GM12878 (cell line): Measurements from ENCODE around the gene IRX6. TPM values are rescaled to one million over a fixed set of nuclear protein-coding genes. Genes with fewer than 3 reads are reported as not detected.

Experiments used
- ATAC-seq: fragments of 200-7000 bp; cut with Tn5 transposase; 3 replicates; pipeline ENCODE4 v1.9.1; 2020; ENCODE audit warnings: mild to moderate bottlenecking, moderate library complexity
- BruUV-seq: library from RNA; stranded (reverse); fragments of 400-500 nt; replicated peaks from 2 replicates; lab custom pipeline; 2021; lab: Mats Ljungman, UMichigan
- CTCF ChIA-PET: fragments of 300-600 bp; sonication (Branson Sonifier 250); formaldehyde crosslinking; extraction: SDS; loops from one replicate; lab custom pipeline; 2021; ENCODE audit warnings: inconsistent platforms; lab: Yijun Ruan, JAX
- POLR2A ChIA-PET: fragments of 350-600 bp; formaldehyde crosslinking; extraction: SDS; loops from one replicate; lab custom pipeline; 2021; ENCODE audit warnings: inconsistent platforms; lab: Charles Lee
- RAD21 ChIA-PET: fragments of 300-600 bp; sonication (Branson Sonifier 250); formaldehyde crosslinking; loops from one replicate; lab custom pipeline; 2023; ENCODE audit warnings: antibody characterized with exemption; ENCODE audit not compliant: unreplicated experiment; lab: Charles Lee
- SMC1A ChIA-PET: fragments of 300-600 bp; sonication (Branson Sonifier 250); formaldehyde crosslinking; loops from one replicate; lab custom pipeline; 2023; ENCODE audit not compliant: unreplicated experiment, uncharacterized antibody; lab: Charles Lee
- DNase-seq: peaks from one replicate; pipeline ENCODE4 v3.0.0-alpha.2; 2011; ENCODE audit warnings: low read depth, low spot score
- FAIRE-seq: peaks from 3 replicates; lab custom pipeline; 2011; peaks lifted over from hg19 to GRCh38; lab: Jason Lieb, UNC
- H2AFZ ChIP-seq: 2 replicates; pipeline ENCODE4 v1.6.0; 2011; ENCODE audit warnings: low read depth, low read length, control low read depth; ENCODE audit not compliant: control insufficient read depth
- H3K27ac ChIP-seq: 2 replicates; pipeline ENCODE4 v1.5.1; 2011; ENCODE audit warnings: control low read depth; ENCODE audit not compliant: control insufficient read depth, insufficient read depth
- H3K27me3 ChIP-seq, 2 experiments: replicated peaks in 1 of 2; 2 replicates each; pipeline versions ENCODE4 v1.6.0 to v1.6.1; 2011; ENCODE audit warnings: low read length in 1 of 2; ENCODE audit not compliant: control insufficient read depth in 2 of 2, insufficient read depth in 2 of 2
- H3K36me3 ChIP-seq, 2 experiments: 2 replicates each; pipeline ENCODE4 v1.5.1; 2011; ENCODE audit warnings: low read length in 1 of 2; ENCODE audit not compliant: control insufficient read depth in 2 of 2, insufficient read depth in 2 of 2
- H3K4me1 ChIP-seq: 2 replicates; pipeline ENCODE4 v1.6.1; 2011; ENCODE audit warnings: mild to moderate bottlenecking, low read length, moderate library complexity, mixed read lengths; ENCODE audit not compliant: control insufficient read depth, insufficient read depth
- H3K4me2 ChIP-seq: 2 replicates; pipeline ENCODE4 v1.6.0; 2011; ENCODE audit warnings: control low read depth; ENCODE audit not compliant: control insufficient read depth, insufficient read depth
- H3K4me3 ChIP-seq: fragments of 200-600 bp; sonication (generic); 2 replicates; pipeline ENCODE4 v1.5.1; 2016
- H3K79me2 ChIP-seq: 2 replicates; pipeline ENCODE4 v1.6.0; 2011; ENCODE audit warnings: low read length; ENCODE audit not compliant: control insufficient read depth, insufficient read depth
- H3K9ac ChIP-seq: 2 replicates; pipeline ENCODE4 v1.8.0; 2011; ENCODE audit warnings: low read length, control low read depth, mixed read lengths; ENCODE audit not compliant: control insufficient read depth, insufficient read depth
- H3K9me3 ChIP-seq: replicated peaks from 3 replicates; pipeline ENCODE4 v1.5.1; 2011; ENCODE audit warnings: mild to moderate bottlenecking, low read length; ENCODE audit not compliant: control insufficient read depth, insufficient read depth
- H4K20me1 ChIP-seq: 2 replicates; pipeline ENCODE4 v1.6.0; 2011; ENCODE audit not compliant: control insufficient read depth, insufficient read depth
- BHLHE40 ChIP-seq, 2 experiments: fragments of 450-650 bp in 1 of 2; IDR thresholded peaks; 2 replicates each; pipeline ENCODE4 v1.6.1; 2011 to 2017; ENCODE audit warnings: low read depth in 2 of 2, borderline replicate concordance in 1 of 2, improper control_type of control experiment in 1 of 2, low read length in 1 of 2, mild to moderate bottlenecking in 1 of 2
- BRCA1 ChIP-seq: IDR thresholded peaks from 2 replicates; pipeline ENCODE4 v1.6.1; 2011; ENCODE audit warnings: low read depth, low read length, improper control_type of control experiment
- EZH2 ChIP-seq: IDR thresholded peaks from 2 replicates; pipeline ENCODE4 v1.6.1; 2012; ENCODE audit warnings: low read depth, mild to moderate bottlenecking, control low read depth, inconsistent platforms, low read length, borderline replicate concordance; ENCODE audit not compliant: control insufficient read depth
- HDAC6 ChIP-seq: fragments of 200-600 bp; sonication (generic); IDR thresholded peaks from one replicate; pipeline ENCODE4 v1.8.0; 2017; ENCODE audit warnings: antibody characterized with exemption; ENCODE audit not compliant: unreplicated experiment
- NFYB ChIP-seq: IDR thresholded peaks from 2 replicates; pipeline ENCODE4 v1.6.1; 2011; ENCODE audit warnings: low read depth, mild to moderate bottlenecking, low read length, improper control_type of control experiment, moderate library complexity; ENCODE audit not compliant: insufficient read depth
- RELA ChIP-seq: fragments of 450-650 bp; IDR thresholded peaks from 2 replicates; pipeline ENCODE4 v1.8.0; 2014; ENCODE audit warnings: borderline replicate concordance; ENCODE audit not compliant: partially characterized antibody
- RFX5 ChIP-seq: IDR thresholded peaks from 2 replicates; pipeline ENCODE4 v1.6.1; 2011; ENCODE audit warnings: low read depth, low read length, improper control_type of control experiment
- SREBF1 ChIP-seq: IDR thresholded peaks from 2 replicates; pipeline ENCODE4 v1.6.1; 2012; ENCODE audit warnings: mild to moderate bottlenecking, low read length
- WRNIP1 ChIP-seq: IDR thresholded peaks from 2 replicates; pipeline ENCODE4 v1.6.1; 2011; ENCODE audit warnings: low read depth, low read length, improper control_type of control experiment, borderline replicate concordance
- ZNF687 ChIP-seq: fragments of 450-650 bp; IDR thresholded peaks from 2 replicates; pipeline ENCODE4 v1.6.1; 2017; ENCODE audit warnings: mild to moderate bottlenecking, moderate library complexity
- WGBS: methylation state at CpG from one replicate; pipeline ENCODE4 v1.1.6; 2016; ENCODE audit warnings: low lambda C conversion rate; ENCODE audit not compliant: insufficient replicate concordance, insufficient coverage; ENCODE audit errors: missing lambda C conversion rate; 5-methylcytosine and 5-hydroxymethylcytosine counted together
- in situ Hi-C: fragments of 300-500 bp; cut with MboI; formaldehyde crosslinking; loops from 9 replicates; pipeline ENCODE4 v1.14.3; 2018; ENCODE audit warnings: mixed read lengths
- intact Hi-C: fragments of 100-400 bp; cut with micrococcal nuclease; formaldehyde crosslinking; loops from one replicate; pipeline ENCODE4 v1.14.2; 2022; ENCODE audit not compliant: unreplicated experiment
- polyA plus RNA-seq, 11 experiments: library from polyadenylated mRNA; depleted of rRNA in 4 of 11; unstranded in 6 of 11; stranded (reverse) in 5 of 11; fragments of >200 nt; fragmentation: Nextera tagmentation in 4 of 11; fragmentation: Illumina TruSeq in 1 of 11; extraction: Ambion mirVana in 4 of 11; extraction: Trizol in 1 of 11; gene quantifications; 1 replicate in 1 of 11; 2 replicates in 10 of 11; pipeline versions ENCODE4 v1.2.1 to v1.2.3, GENCODE V29; 2011 to 2016; ENCODE audit warnings: inconsistent platforms in 2 of 11, missing spikeins in 2 of 11, low read depth in 1 of 11
- total RNA-seq, 4 experiments: library from RNA; depleted of rRNA in 3 of 4; stranded (reverse); fragments of >200 nt in 3 of 4; fragmentation: Illumina TruSeq in 1 of 4; extraction: Trizol in 1 of 4; gene quantifications; 2 replicates each; pipeline versions ENCODE4 v1.2.1 to v1.2.3, GENCODE V29; 2013 to 2021
- TF ChIP-seq, protein P1 (sequence below): IDR thresholded peaks from 2 replicates; pipeline ENCODE4 v1.6.1; 2012; ENCODE audit warnings: mild to moderate bottlenecking, low read depth, low read length

Gene IRX6
- total and polyA plus RNA-seq, 10 of the 15 experiments (the other 5 are each of a cell fraction or from before 2014, with no cell fraction given), result not detected

DNA sequence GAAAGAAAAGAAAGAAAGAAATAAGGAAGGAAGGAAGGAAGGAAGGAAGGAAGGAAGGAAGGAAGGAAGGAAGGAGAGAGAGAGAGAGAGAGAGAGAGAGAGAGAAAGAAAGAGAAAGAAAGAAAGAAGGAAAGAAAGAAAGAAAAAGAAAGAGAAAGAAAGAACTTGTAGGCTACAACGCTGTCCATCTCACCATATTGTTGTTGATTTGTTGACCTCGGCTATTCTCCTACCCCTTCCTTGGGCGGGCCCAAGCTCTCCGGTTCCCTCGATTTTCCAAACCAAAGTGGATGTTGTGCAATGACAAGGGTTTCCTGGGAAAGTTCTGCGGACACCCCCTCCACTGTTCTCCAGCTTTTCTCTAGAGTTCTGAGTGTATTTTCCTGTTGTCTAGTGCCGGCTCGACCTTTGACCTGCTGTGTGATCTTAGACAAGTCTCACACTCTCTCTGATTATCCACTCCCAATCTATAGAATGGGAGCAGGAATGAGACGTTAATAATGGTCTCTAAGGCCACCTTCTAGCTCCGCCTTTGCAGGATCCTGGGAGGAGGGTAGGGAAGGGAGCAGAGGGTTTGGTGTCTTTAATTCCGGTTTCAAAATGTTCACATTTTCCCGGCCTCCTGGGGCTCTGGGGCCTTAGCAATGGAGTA lies 1.6 kb downstream of the IRX6 start (continued):
- TF ChIP-seq RFX5, result no peak
- no peak for TF ChIP-seq BRCA1
- TF ChIP-seq, protein P1, sequence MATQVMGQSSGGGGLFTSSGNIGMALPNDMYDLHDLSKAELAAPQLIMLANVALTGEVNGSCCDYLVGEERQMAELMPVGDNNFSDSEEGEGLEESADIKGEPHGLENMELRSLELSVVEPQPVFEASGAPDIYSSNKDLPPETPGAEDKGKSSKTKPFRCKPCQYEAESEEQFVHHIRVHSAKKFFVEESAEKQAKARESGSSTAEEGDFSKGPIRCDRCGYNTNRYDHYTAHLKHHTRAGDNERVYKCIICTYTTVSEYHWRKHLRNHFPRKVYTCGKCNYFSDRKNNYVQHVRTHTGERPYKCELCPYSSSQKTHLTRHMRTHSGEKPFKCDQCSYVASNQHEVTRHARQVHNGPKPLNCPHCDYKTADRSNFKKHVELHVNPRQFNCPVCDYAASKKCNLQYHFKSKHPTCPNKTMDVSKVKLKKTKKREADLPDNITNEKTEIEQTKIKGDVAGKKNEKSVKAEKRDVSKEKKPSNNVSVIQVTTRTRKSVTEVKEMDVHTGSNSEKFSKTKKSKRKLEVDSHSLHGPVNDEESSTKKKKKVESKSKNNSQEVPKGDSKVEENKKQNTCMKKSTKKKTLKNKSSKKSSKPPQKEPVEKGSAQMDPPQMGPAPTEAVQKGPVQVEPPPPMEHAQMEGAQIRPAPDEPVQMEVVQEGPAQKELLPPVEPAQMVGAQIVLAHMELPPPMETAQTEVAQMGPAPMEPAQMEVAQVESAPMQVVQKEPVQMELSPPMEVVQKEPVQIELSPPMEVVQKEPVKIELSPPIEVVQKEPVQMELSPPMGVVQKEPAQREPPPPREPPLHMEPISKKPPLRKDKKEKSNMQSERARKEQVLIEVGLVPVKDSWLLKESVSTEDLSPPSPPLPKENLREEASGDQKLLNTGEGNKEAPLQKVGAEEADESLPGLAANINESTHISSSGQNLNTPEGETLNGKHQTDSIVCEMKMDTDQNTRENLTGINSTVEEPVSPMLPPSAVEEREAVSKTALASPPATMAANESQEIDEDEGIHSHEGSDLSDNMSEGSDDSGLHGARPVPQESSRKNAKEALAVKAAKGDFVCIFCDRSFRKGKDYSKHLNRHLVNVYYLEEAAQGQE, result no peak
- no peak for TF ChIP-seq BHLHE40 (IDR thresholded peaks at IDR 0.05; ENCODE audit: borderline replicate concordance in 1 of 2, low read depth in 2 of 2, low read length in 1 of 2)
- no peak for TF ChIP-seq WRNIP1
- TF ChIP-seq RELA, result no peak
- TF ChIP-seq, all 136 proteins: peak for 0

DNA sequence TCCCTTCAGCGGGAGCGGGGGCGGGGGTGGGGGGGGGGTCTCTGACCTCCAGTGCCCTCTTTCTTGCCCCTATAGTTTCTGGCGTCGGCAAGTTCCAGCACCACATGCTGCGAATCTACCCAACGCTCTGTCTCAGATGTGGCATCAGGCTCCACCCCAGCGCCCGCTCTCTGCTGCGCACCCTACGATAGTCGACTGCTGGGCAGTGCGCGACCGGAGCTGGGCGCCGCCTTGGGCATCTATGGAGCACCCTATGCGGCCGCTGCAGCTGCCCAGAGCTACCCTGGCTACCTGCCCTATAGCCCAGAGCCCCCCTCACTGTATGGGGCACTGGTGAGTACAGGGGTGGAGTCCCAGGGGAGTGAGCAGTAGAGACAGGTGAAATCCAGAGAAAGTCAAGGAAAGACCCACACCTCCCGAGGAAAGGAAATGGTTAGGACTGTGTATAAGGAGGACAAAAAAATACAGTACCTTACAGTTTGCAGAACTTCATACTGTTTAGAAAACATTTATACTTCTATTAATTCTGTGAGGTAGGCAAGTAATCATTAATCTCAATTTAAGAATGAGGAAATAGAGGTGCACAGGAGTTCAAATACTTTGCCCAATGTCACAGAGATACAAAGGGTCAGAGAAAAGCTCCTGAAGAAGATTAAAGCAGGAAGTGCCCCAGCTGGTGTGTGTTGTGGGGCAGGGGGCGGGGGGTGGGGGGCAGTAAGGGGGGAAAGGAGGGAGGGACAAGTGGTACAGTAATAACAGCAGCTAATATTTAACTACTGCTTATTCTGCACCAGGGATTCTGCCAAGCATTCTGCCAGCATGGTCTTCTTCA lies 2.5 kb downstream of the IRX6 start:
- H3K4me1 ChIP-seq, result no peaks in the 10 kb centered on the region
- H3K4me3 ChIP-seq, result no peak overlapping the region
- in situ Hi-C loops (no loop called here), intact Hi-C loops (no loop called here)
- DNase-seq, result no peak
- H2AFZ ChIP-seq, result no peak overlapping the region
- no peak overlapping the region for H3K27ac ChIP-seq
- no peaks in the 10 kb centered on the region for H3K9me3 ChIP-seq
- H3K27me3 ChIP-seq, result peaks cover 0 to 2% of the 10 kb centered on the region in 2 experiments; a peak in 1 of 4 replicates
- H3K36me3 ChIP-seq, result no peaks in the 10 kb centered on the region
- no TSS peak for BruUV-seq
- WGBS, result 53% methylated on average over 20 of the region's 21 CpGs
- H3K79me2 ChIP-seq, result no peaks in the 10 kb centered on the region
- SMC1A ChIA-PET, result no interaction called here
- H3K9ac ChIP-seq, result no peak overlapping the region
- no peak overlapping the region for H3K4me2 ChIP-seq
- POLR2A ChIA-PET, result no interaction called here
- RAD21 ChIA-PET, result no interaction called here
- FAIRE-seq, result no peak
- no peaks in the 10 kb centered on the region for H4K20me1 ChIP-seq
- ATAC-seq, result no peak
- CTCF ChIA-PET, result interaction anchor here (0.6 kb wide), 1 partner anchor 113 kb away, joined by 3 read pairs; no protein-coding TSS in a partner anchor
- no peak for TF ChIP-seq EZH2
- no peak for TF ChIP-seq HDAC6
- TF ChIP-seq ZNF687, result no peak
- TF ChIP-seq NFYB, result no peak
- TF ChIP-seq SREBF1, result no peak
